Dedifferentiated amniotic fluid mesenchymal stem cell (primary cell): ENCODE measurements around the gene SWT1.
"Not testable (repeated sequence)": the region's sequence is repeated elsewhere in the genome, so short reads cannot be mapped to it uniquely, and the experiment has no call there.

ENCODE experiments used
- DNase-seq: peaks from one replicate; pipeline ENCODE4 v3.0.0-alpha.2; 2016; ENCODE audit errors: extremely low spot score

SWT1 gene

DNA sequence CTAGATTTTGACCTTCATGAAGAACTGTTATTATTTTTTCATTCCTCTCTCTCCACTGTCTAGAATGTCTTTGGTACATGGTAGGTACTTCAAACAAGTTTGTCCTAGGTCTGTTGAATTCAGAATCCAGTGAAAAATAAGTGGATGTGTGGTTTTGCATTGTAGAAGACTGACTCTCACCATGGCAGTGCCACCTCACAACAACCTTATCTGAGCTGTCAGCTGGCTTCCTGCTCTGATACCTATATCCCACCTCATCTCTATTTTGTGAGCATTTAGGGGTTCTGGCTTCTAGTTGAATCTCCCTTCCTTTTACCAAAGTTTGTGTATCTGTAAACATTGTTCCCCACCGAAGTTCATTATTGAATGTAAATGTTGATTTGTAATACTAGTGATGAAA is 9.1 kb downstream of the SWT1 start:
- no peak for DNase-seq

DNA sequence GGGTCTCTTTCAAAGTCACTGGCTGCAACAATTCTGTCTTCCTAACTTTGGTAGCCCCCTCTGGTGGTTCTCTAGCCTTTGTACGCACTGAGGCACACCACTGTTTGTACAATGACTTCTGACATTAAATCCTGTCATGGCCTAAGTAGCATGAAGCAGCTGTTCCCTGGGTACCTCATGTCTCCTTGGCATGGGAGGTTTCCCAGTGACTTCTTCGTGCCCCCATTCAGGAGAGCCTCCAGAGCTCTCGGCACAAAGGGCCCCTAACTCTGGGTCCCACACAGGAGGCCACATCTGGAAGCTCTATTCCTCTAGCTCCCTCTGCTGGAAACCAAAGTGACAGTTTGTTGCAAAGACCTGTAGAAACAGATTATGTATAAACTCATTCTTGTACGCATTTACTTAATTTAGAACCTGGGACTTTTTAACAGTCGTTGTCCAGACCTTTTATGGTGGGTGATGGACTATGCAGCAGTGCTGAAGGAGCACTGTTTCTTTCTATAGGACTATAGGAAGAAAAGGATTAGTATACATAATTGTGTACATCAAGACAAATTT is 13.4 kb downstream of the SWT1 start:
- peak; percentile 39 for DNase-seq

DNA sequence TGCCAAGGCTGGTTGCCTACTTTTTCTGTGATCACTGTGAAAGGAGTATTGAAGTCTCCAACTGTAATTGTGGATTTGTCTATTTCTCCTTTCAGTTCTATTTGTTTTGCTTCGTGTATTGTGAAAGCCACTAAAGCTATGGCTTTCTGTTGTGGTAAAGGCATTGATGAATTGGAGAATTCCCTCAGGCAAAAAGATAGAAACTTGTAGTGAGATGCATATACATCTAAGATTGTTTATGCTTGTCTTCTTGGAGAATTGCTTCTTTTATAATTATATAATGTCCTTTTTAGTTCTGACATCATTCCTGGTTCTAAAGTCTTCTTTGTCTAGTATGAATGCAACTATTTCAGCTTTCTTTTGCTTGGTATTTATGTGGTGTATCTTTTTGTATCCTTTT is 36.8 kb downstream of the SWT1 start:
- no peak for DNase-seq

DNA sequence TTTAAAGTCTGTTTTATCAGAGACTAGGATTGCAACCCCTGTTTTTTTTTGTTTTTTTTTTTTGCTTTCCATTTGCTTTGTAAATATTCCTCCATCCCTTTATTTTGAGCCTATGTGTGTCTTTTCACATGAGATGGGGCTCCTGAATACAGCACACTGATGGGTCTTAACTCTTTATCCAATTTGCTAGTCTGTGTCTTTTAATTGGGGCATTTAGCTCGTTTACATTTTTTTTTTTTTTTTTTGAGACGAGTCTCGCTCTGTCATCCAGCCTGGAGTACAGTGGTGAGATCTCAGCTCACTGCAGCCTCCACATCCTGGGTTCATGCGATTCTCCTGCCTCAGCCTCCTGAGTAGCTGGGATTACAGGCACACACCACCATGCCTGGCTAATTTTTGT is 41.7 kb downstream of the SWT1 start:
- not testable (repeated sequence) for DNase-seq

DNA sequence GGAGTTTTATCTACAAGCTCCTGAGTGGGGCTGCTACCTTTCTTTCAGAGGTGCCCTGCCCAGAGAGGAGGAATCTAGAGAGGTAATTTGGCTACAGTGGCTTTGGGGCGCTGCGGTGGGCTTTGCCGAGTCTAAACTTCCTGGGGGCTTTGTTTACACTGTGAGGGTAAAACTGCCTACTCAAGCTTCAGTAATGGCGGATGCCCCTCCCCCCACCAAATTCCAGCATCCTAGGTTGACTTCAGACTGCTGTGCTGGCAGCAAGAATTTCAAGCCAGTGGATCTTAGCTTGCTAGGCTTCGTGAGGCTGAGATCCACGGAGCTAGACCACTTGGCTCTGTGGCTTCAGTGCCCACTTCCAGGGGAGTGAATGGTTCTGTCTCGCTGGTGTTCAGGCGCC is 43.9 kb downstream of the SWT1 start:
- no peak for DNase-seq

DNA sequence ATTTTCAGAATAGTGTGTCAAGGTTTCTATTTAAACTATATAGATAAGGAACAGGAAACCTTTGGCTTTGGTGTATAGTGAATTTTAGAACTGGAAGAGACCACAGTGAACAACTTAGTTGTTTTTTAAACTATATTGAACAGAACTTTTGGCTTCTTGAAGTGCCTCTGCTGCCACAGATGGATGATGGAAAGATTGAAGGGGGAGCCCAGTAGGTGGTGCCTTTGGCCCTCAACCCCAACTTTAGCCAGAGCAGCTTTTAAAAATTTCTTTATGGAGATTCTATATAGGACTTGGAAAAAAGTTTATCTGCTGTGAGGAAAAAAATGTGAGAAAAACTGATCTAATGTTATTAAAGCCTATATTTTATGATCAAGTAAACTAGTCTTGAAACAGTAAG is 50.2 kb downstream of the SWT1 start:
- DNase-seq, result no peak

DNA sequence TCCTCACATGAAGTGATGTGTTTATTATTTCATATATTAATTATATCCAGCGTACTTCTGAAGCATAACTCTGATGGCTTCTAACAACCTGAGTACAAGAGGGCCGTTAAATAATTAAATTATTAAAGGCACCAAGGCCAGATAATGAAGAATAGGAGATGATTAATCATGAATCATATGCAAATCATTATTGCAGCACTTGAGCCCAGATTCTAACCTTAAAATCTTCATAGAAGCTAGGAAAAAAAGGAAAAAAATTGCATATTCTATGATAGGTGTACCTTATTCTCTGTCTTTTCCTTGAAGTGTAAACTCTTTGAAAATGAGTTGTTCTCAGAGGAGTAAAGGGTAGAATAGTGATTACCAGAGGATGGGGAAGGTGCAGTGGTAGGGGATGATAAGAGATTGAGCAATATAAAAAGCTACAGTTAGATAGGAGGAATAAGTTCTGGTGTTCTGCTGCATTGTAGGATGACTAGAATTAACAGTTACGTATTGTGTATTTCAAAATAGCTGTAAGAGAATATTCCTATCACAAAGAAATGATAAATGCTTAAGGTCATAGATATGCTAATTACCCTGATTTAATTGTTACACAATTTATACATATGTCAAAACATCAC is 51.1 kb downstream of the SWT1 start:
- DNase-seq, result no peak

DNA sequence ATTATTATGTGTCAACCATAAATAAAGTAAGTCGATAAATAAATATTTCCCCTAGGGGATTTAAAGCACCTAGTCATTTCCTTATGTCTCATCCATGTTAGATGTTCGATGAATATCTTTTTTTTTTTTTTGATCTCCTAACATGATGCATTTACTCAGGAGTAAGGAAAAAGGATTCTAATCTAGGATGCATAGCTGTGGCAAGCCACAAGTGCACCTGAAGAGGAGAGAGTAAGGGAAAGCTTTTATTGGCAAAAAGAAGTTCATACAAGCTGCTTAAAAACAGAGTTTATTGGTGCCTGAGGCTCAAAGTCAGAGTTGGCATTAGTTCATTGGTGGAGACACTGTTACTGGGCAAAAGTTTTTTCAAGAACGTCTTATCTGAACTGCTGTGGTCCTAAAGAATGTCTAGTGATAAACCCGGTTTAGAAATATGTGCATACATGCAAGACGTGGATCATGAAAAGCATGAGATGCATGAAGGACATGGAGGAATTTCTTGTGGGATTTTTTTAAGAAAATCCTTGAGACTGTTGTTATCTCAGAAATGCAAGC is 51.7 kb downstream of the SWT1 start:
- DNase-seq, result no peak

DNA sequence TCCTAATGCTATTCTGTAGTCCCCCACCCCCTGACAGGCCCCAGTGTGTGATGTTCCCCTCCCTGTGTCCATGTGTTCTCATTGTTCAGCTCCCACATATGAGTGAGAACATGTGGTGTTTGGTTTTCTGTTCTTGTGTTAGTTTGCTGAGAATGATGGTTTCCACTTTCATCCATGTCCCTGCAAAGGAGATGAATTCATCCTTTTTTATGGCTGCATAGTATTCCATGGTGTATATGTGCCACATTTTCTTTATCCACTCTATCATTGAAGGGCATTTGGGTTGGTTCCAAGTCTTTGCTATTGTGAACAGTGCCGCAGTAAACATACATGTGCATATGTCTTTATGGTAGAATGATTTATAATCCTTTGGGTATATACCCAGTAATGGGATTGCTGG is 52.4 kb downstream of the SWT1 start:
- DNase-seq, result not testable (repeated sequence)

DNA sequence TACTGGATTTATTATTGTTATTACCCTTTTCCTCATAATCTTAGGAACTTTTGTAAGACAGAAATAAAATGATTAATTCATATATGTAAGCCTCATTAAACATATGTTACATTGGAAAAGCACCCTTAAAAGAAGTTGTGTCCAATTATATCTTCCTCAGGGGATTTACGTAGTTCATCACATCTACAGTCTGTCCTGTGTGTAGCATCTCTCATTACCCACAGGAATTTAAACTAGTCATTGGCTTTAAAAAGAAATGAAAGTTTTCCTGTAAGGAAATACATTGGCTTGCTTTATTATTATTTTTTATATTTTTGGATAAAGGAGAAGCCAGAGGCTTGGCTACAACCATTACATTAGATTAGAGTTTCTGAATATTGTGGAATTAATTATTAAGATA is 56.1 kb downstream of the SWT1 start:
- DNase-seq, result no peak

DNA sequence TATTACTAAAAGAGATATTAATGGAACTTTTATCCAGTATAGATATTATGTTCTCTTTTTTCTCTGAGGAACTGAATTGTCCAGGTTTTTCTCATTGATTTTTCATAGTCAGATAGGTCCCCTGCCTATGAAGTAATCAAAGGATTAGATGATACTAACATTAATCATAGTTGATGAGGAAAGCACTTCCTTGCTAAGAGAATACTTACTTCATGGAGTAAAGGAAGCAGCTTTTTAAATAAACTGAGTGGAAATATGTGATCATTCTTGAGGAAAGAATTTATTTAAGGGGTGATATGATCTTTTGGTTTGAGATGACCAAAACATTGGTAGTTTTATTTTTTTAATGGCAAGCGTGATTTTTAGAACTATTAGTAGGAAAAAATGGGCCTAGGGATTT is 58.9 kb downstream of the SWT1 start:
- DNase-seq, result no peak

DNA sequence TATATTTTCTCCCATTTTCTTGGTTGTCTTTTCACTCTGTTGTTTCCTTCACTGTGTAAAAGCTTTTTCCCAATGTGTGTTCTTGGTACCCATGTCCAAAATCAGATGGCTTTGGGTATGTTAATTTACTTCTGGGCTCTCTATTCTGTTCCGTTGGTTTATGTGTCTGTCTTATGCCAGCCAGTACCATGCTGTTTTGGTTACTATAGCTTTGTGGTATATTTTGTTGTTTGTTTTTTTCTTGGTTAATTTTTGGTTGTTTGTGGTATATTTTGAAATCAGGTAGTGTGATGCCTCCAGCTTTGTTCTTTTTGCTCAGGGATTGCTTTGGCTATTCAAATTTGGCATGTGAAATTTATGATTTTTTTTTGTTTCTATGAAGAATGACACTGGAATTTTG is 67.2 kb downstream of the SWT1 start:
- no peak for DNase-seq

DNA sequence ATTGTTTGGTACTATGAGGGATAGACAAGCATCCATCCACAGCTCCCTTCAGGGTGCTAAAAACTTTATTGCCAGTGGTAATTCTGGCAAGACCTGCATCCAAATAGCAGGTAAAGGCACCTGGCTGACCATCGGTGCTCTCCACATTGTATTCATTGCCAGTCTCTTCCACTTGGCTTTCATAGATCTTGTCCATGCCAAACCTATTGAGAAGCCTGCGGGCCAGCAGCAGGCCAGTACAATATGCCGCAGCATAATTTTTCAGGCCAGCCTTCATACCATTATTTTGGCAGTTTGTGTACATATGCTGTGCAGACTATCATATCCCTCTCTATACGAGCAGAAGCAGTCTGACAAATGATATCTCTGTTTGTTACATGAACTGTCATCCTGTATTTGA is 70.2 kb downstream of the SWT1 start:
- no peak for DNase-seq

DNA sequence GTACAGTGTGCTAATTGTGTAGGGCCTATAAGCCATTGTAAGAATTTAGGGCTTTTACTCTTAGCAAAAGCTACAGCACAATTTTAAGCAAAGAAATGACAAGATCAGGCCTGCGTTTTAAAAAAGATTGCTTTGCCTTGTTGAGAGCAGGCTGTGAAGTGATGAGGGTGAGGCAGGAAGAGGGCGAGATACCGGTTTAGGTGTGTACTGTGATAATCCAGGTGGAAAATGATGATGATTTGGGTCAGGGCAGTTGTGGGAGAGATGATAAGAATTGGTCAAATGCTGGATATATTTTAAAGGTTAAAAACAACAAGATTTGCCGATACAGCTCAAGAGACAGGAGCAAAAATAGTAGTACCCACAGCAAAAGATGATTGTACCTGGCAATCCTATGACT is 72.0 kb downstream of the SWT1 start:
- no peak for DNase-seq

DNA sequence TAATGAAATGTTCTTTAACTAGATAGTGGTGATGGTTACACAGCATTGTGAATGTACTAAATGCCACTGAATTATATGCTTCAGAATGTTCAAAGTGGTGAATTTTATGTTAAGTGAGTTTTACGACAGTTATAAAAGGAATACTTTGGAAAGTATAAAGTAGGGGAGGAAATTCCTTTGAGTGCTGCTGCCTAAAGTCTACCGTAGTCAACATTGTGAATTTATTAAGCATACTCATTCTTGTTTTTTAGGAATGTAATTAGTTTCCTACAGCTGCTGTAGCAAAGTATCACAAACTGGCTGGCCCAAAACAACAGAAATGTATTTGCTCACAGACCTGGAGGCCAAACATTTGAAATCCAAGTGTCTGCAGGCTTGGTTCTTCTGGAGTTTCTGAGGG is 73.0 kb downstream of the SWT1 start:
- DNase-seq, result no peak

DNA sequence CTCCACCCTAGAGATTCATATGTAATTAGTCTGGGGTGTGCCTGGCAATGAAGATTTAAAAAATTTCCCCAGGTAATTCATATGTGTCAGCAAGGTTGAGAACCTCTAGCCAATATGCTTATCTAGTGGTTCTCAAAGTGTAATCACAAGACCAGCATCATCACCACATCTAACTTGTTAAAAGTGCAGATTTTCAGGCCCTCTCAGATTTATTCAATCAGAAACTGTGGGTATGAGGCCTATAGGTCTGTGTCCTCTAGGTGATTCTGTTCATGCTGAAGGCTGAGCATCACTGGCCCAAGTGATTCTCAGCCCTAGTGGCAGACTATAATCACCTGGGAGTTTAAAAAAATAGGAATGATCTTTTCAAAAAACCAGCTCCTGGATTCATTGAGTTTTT is 75.9 kb downstream of the SWT1 start:
- no peak for DNase-seq

DNA sequence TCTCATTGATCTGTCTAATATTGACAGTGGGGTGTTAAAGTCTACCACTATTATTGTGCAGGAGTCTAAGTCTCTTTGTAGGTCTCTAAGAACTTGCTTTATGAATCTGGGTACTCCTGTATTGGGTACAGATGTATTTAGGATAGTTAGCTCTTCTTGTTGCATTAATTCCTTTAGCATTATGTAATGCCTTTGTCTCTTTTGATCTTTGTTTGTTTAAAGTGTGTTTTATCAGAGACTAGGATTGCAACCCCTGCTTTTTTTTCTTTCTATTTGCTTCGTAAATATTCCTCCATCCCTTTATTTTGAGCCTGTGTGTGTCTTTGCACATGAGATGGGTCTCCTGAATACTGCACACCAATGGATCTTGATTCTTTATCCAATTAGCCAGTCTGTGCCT is 77.2 kb downstream of the SWT1 start:
- not testable (repeated sequence) for DNase-seq

DNA sequence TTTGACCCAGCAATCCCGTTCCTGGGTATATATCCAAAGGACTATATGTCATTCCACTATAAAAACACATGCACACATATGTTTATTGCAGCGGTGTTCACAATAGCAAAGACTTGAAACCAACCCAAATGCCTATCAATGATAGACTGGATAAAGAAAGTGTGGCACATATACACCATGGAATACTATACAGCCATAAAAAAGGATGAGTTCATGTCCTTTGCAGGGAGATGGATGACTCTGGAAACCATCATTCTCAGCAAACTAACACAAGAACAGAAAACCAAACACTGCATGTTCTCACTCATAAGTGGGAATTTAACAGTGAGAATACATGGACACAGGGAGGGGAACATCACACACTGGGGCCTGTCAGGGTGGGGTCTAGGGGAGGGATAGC is 80.2 kb downstream of the SWT1 start:
- DNase-seq, result not testable (repeated sequence)

DNA sequence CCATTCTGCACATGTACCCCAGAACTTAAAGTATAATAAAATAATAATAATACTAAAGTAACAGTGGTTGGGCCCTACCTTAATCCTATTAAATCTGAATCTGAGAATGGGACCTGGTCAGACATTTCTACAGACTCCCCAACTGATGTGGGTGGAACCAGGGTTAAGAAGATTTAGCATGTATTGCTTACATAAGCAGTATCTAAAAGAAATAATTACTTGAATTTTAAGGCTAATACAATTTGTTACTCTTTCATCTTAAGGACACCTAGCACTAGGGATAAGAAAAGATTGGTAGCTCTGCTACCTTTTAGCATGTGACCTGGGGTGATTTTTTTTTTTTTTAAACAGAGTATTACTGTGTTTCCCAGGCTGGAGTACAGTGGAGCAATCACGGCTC is 80.7 kb downstream of the SWT1 start:
- no peak for DNase-seq

DNA sequence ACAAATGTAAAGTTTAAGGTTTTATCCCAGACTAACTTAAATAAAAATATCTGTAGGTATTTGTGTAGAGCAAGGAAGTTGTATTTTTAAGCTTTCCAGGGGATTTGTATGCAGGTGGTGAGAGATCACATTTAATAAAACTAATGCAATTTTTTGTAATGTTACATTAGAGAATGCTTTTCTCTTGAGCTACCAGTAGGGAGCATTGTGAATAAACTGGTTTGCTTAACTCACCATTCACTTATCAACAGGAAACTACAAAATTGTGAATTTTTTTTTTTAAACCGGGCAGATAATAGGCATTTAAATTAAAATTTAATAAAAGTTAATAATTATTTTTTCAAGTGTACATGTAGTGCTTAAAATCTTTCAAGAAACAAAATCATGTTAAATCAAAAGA is 81.5 kb downstream of the SWT1 start:
- DNase-seq, result no peak

DNA sequence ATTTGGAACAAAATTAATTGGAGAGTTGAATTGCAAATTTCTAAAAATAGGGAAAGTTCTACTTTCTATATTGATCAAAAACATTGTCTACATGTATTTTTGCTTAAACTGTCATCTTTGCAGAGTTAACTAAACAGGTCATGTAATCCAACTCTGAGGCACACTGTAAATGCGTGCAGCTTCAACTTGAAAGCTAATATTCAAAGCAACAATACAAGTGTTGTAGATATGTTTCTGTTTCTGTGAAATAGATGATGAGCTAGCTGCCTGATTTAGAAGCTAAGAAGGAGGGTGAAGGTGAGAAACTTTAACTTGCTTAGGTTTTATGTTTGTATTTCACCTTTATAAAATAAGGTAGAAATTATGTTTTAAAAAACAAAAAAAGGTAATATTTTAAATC is 82.9 kb downstream of the SWT1 start:
- no peak for DNase-seq

DNA sequence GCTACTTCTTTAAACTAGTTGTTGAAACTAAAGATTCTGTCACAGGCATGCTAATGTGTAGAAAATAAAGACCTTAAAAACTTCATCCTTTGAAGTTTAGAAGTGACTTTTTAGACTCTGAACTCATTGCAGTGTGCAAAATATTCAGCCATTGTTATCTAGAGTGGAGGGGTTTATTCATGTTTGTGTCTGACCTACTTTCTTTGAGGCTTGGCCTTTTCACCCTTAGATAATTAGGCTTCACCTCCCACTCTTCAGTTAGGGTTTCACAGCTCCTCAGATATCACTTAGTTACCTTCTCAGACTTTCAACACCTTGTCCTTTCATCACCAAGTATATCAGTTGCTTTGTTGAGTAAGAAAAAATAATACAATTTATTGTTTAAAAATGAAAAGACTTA is 84.2 kb downstream of the SWT1 start:
- no peak for DNase-seq

DNA sequence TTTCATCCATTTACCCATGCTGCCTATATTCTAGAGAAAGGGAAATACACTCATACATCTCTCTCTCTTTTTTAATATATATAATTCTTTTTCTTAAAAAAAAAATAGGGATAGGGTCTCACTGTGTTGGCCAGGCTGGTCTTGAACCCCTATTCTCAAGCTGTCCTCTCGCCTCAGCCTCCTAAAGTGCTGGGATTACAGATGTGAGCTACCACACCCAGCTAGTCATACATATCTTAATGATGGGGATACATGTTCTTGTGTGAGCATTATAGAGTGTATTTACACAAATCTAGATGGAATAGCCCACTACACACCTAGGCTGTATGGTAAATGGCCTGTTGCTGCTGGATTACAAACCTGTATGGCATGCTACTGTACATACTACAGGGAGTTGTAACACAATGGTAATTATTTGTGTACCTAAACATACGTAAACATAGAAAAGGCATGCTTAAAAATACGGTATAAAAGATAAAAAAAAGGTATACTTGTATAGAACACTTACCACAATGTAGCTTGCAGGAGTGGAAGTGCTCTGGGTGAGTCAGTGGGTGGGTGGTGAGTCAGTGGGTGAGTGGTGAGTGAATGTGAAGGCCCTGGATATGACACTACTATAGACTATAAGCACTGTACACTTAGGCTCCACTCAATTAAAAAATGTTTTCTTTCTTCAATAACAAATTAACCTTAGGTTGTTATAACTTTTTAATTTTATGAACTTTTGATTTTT is 87.2 kb downstream of the SWT1 start:
- no peak for DNase-seq
